IMR-90 (cell line): ENCODE data around the gene KIF1A. TPM values are rescaled to one million over a fixed set of nuclear protein-coding genes. Genes with fewer than 3 reads are reported as not detected.

Source experiments
- ATAC-seq: fragments of 200-7000 bp; cut with Tn5 transposase; 2 replicates; pipeline ENCODE4 v1.9.1; 2020; ENCODE audit warnings: low read depth, mild to moderate bottlenecking, moderate library complexity
- BruUV-seq: library from RNA; stranded (reverse); fragments of 400-500 nt; replicated peaks from 2 replicates; lab custom pipeline; 2021; lab: Mats Ljungman, UMichigan
- CTCF ChIA-PET: fragments of 300-600 bp; formaldehyde crosslinking; extraction: SDS; loops from one replicate; lab custom pipeline; 2021; ENCODE audit warnings: antibody characterized with exemption; lab: Yijun Ruan, JAX
- POLR2A ChIA-PET: fragments of 300-600 bp; sonication (Branson Sonifier 250); formaldehyde crosslinking; loops from one replicate; lab custom pipeline; 2022; ENCODE audit warnings: antibody characterized with exemption; ENCODE audit not compliant: unreplicated experiment; lab: Charles Lee
- DNase-seq: peaks from one replicate; pipeline ENCODE4 v3.0.0; 2013
- H2AFZ ChIP-seq: replicated peaks from 2 replicates; pipeline ENCODE3; 2013; ENCODE audit warnings: low read length, mild to moderate bottlenecking; ENCODE audit not compliant: poor library complexity
- H2AK5ac ChIP-seq: 2 replicates; pipeline ENCODE4 v1.6.1; 2013; ENCODE audit warnings: low read depth, low read length, inconsistent platforms
- H2AK9ac ChIP-seq: replicated peaks from 2 replicates; pipeline ENCODE3; 2013; ENCODE audit warnings: mild to moderate bottlenecking, low read depth, low read length, moderate library complexity; ENCODE audit not compliant: poor library complexity
- H2BK120ac ChIP-seq: 2 replicates; pipeline ENCODE4 v1.6.1; 2013; ENCODE audit warnings: low read depth, low read length, inconsistent platforms
- H2BK15ac ChIP-seq: 3 replicates; pipeline ENCODE4 v1.6.1; 2013; ENCODE audit warnings: low read depth, low read length, inconsistent platforms
- H2BK20ac ChIP-seq: 2 replicates; pipeline ENCODE4 v1.6.1; 2013; ENCODE audit warnings: low read depth, mild to moderate bottlenecking, inconsistent platforms, low read length, moderate library complexity
- H2BK5ac ChIP-seq: 2 replicates; pipeline ENCODE4 v1.6.1; 2013; ENCODE audit warnings: mild to moderate bottlenecking, low read depth, low read length, inconsistent platforms; ENCODE audit not compliant: poor library complexity, severe bottlenecking
- H3K14ac ChIP-seq: replicated peaks from 2 replicates; pipeline ENCODE4 v1.6.1; 2013; ENCODE audit warnings: low read depth, low read length, inconsistent platforms
- H3K18ac ChIP-seq: 2 replicates; pipeline ENCODE4 v1.6.1; 2013; ENCODE audit warnings: low read depth, low read length, control low read depth
- H3K23ac ChIP-seq: 2 replicates; pipeline ENCODE4 v1.6.1; 2013; ENCODE audit warnings: low read depth, low read length, inconsistent platforms
- H3K27ac ChIP-seq: 2 replicates; pipeline ENCODE4 v1.5.1; 2013; ENCODE audit warnings: mild to moderate bottlenecking, control low read depth, low read length; ENCODE audit not compliant: insufficient read depth
- H3K27me3 ChIP-seq: 2 replicates; pipeline ENCODE4 v1.6.1; 2013; ENCODE audit warnings: low read length; ENCODE audit not compliant: control insufficient read depth, insufficient read depth
- H3K36me3 ChIP-seq: 2 replicates; pipeline ENCODE4 v1.6.1; 2013; ENCODE audit warnings: low read length, mixed read lengths; ENCODE audit not compliant: control insufficient read depth, insufficient read depth
- H3K4ac ChIP-seq: 2 replicates; pipeline ENCODE4 v1.6.1; 2013; ENCODE audit warnings: low read depth, low read length, inconsistent platforms
- H3K4me1 ChIP-seq: 2 replicates; pipeline ENCODE4 v1.6.1; 2013; ENCODE audit warnings: low read length, mixed read lengths; ENCODE audit not compliant: control insufficient read depth, insufficient read depth
- H3K4me2 ChIP-seq: 2 replicates; pipeline ENCODE4 v1.6.1; 2013; ENCODE audit warnings: low read depth, mild to moderate bottlenecking, control low read depth, low read length, moderate library complexity
- H3K4me3 ChIP-seq: 2 replicates; pipeline ENCODE4 v1.5.1; 2013; ENCODE audit warnings: low read depth, mild to moderate bottlenecking, control low read depth, low read length, moderate library complexity; ENCODE audit not compliant: insufficient read depth
- H3K56ac ChIP-seq: 2 replicates; pipeline ENCODE4 v1.6.1; 2013; ENCODE audit warnings: low read length, inconsistent platforms; ENCODE audit not compliant: insufficient read depth; ENCODE audit errors: extremely low read depth
- H3K79me1 ChIP-seq, 2 experiments: 2 replicates each; pipeline ENCODE4 v1.6.1; 2013; ENCODE audit warnings: low read length in 2 of 2, inconsistent platforms in 1 of 2, low read depth in 1 of 2
- H3K9ac ChIP-seq: 2 replicates; pipeline ENCODE4 v1.6.1; 2013; ENCODE audit warnings: low read depth, low read length, control low read depth
- H3K9me1 ChIP-seq: 2 replicates; pipeline ENCODE4 v1.6.1; 2013; ENCODE audit warnings: low read length, inconsistent platforms; ENCODE audit not compliant: insufficient read depth
- H3K9me3 ChIP-seq: 2 replicates; pipeline ENCODE4 v1.6.1; 2013; ENCODE audit warnings: low read length; ENCODE audit not compliant: control insufficient read depth, insufficient read depth
- H4K20me1 ChIP-seq: 2 replicates; pipeline ENCODE4 v1.6.1; 2013; ENCODE audit warnings: low read length, inconsistent platforms; ENCODE audit not compliant: insufficient read depth
- H4K5ac ChIP-seq: 2 replicates; pipeline ENCODE4 v1.6.1; 2013; ENCODE audit warnings: mild to moderate bottlenecking, low read depth, low read length, control low read depth
- H4K8ac ChIP-seq, 2 experiments: 2 replicates each; pipeline ENCODE4 v1.6.1; 2013; ENCODE audit warnings: low read depth in 2 of 2, low read length in 2 of 2, control low read depth in 1 of 2, inconsistent platforms in 1 of 2
- H4K91ac ChIP-seq: 2 replicates; pipeline ENCODE4 v1.6.1; 2013; ENCODE audit warnings: low read depth, low read length, inconsistent platforms; ENCODE audit not compliant: insufficient read depth
- BHLHE40 ChIP-seq: fragments of 150-350 bp; IDR thresholded peaks from 2 replicates; pipeline ENCODE4 v1.6.1; 2016; ENCODE audit warnings: mild to moderate bottlenecking, low read depth, low read length
- CEBPB ChIP-seq: IDR thresholded peaks from 2 replicates; pipeline ENCODE4 v1.6.1; 2012; ENCODE audit warnings: low read depth, low read length, improper control_type of control experiment
- CHD1 ChIP-seq: IDR thresholded peaks from 2 replicates; pipeline ENCODE4 v1.6.1; 2012; ENCODE audit warnings: low read depth, low read length, improper control_type of control experiment
- FOS ChIP-seq: fragments of 150-350 bp; IDR thresholded peaks from 2 replicates; pipeline ENCODE4 v1.6.1; 2016; ENCODE audit warnings: low read depth, low read length
- MAFK ChIP-seq: IDR thresholded peaks from 2 replicates; pipeline ENCODE4 v1.6.1; 2012; ENCODE audit warnings: low read depth, low read length, improper control_type of control experiment
- MAZ ChIP-seq: IDR thresholded peaks from 2 replicates; pipeline ENCODE4 v1.6.1; 2012; ENCODE audit warnings: low read depth, mild to moderate bottlenecking, low read length, improper control_type of control experiment, moderate library complexity, borderline replicate concordance
- MXI1 ChIP-seq: IDR thresholded peaks from 2 replicates; pipeline ENCODE4 v1.6.1; 2012; ENCODE audit warnings: low read depth, mild to moderate bottlenecking, low read length, moderate library complexity, borderline replicate concordance
- NFE2L2 ChIP-seq: fragments of 150-350 bp; IDR thresholded peaks from 2 replicates; pipeline ENCODE4 v1.6.1; 2016; ENCODE audit warnings: low read depth, mild to moderate bottlenecking, low read length
- RAD21 ChIP-seq: IDR thresholded peaks from 2 replicates; pipeline ENCODE4 v1.6.1; 2012; ENCODE audit warnings: low read length, improper control_type of control experiment
- RCOR1 ChIP-seq: IDR thresholded peaks from 2 replicates; pipeline ENCODE4 v1.6.1; 2012; ENCODE audit warnings: mild to moderate bottlenecking, low read length, improper control_type of control experiment; ENCODE audit not compliant: insufficient replicate concordance
- RFX5 ChIP-seq: IDR thresholded peaks from 2 replicates; pipeline ENCODE4 v1.8.0; 2012; ENCODE audit warnings: low read depth, mild to moderate bottlenecking, low read length, moderate library complexity
- SMC3 ChIP-seq: fragments of 150-350 bp; IDR thresholded peaks from 2 replicates; pipeline ENCODE4 v1.6.1; 2016; ENCODE audit warnings: low read depth, mild to moderate bottlenecking, antibody characterized with exemption, low read length, moderate library complexity
- WGBS, 2 experiments: methylation state at CpG; one replicate each; pipeline versions ENCODE4 v1.1.5 to v1.1.7; 2013; ENCODE audit warnings: missing lambda C conversion rate in 2 of 2; ENCODE audit not compliant: insufficient read length in 1 of 2; ENCODE audit errors: extremely low coverage in 2 of 2; 5-methylcytosine and 5-hydroxymethylcytosine counted together
- dilution Hi-C: fragments of 300-500 bp; cut with HindIII; formaldehyde crosslinking; loops from one replicate; pipeline ENCODE4 v1.14.3; 2018; ENCODE audit warnings: low sequenced_read_pairs; ENCODE audit not compliant: unreplicated experiment
- in situ Hi-C: fragments of 300-500 bp; cut with MboI; formaldehyde crosslinking; loops from 3 replicates; pipeline ENCODE4 v1.14.3; 2019; ENCODE audit warnings: low sequenced_read_pairs, inconsistent platforms, mixed read lengths
- intact Hi-C: fragments of 100-400 bp; cut with micrococcal nuclease; formaldehyde crosslinking; loops from 2 replicates; pipeline ENCODE4 v1.10.0; 2022
- polyA plus RNA-seq, 3 experiments: library from polyadenylated mRNA; depleted of rRNA; stranded (reverse); fragments of >200 nt; gene quantifications; 2 replicates each; pipeline ENCODE4 v1.2.3, GENCODE V29; 2012; ENCODE audit warnings: low replicate concordance in 1 of 3
- total RNA-seq: library from RNA; depleted of rRNA; stranded (reverse); fragments of >200 nt; gene quantifications from 2 replicates; pipeline ENCODE4 v1.2.3, GENCODE V29; 2012
- TF ChIP-seq, protein P1 (sequence below): fragments of 150-350 bp; IDR thresholded peaks from 2 replicates; pipeline ENCODE4 v1.6.1; 2016; ENCODE audit warnings: low read depth, mild to moderate bottlenecking, low read length, moderate library complexity, borderline replicate concordance
- TF ChIP-seq, protein P2 (sequence below): fragments of 150-350 bp; IDR thresholded peaks from 2 replicates; pipeline ENCODE4 v1.6.1; 2017; ENCODE audit warnings: mild to moderate bottlenecking, antibody characterized with exemption, low read length, low read depth

The KIF1A gene
- total and polyA plus RNA-seq, 2 of the 4 experiments (the other 2 are of a cell fraction): under 0.01 TPM; not detected in 1

DNA sequence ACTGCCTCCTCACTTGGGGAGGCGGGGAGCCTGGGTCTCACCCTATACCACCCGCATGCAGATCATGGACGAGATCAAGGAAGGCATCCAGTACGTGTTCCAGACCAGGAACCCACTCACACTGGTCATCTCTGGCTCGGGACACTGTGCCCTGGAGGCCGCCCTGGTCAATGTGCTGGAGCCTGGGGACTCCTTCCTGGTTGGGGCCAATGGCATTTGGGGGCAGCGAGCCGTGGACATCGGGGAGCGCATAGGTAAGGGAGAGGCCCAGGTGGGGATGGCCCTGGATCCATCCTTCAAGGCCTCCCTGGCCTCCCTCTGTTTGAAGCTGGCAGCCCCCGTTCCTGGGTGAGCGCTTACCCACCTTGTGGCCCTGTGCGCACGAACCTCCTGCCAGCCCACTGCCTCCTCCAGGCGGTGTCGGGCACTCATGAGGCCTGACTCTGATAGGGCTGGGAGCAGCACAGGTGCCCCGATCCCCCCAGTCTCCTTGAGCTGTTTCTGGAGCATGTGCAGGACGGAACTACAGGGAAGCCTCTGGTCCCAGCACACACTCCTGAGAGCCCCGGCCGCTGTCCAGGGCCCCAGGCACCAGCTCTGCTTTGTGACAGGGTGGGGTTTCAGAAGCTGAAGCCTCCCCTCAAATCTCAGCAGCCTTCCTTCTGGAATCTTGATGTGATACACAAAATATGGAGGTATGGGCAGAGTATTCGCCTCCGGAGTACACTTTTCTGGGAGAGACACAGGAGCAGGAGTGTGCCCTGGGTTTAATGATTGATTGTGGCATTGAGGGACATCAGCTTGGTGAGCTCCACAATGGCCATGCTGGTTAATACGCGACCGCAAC lies 49.3 kb upstream of the KIF1A start:
- no peak for ATAC-seq
- Histone ChIP-seq H2AFZ (no peak overlapping the region), H4K5ac (no peak overlapping the region), H2BK120ac (no peak overlapping the region), H3K4ac (no peak overlapping the region), H3K4me2 (no peak overlapping the region), H2AK5ac (no peak overlapping the region), H3K36me3 (no peaks in the 10 kb centered on the region), H3K56ac (no peak overlapping the region), H3K4me1 (no peaks in the 10 kb centered on the region; the same call in 1 of the 2 replicates), H3K9me3 (no peaks in the 10 kb centered on the region), H3K9me1 (no peaks in the 10 kb centered on the region), H3K27me3 (peaks cover 49% of the 10 kb centered on the region), H3K23ac (no peak overlapping the region), H3K9ac (no peak overlapping the region), H4K20me1 (no peaks in the 10 kb centered on the region), H3K14ac (no peak overlapping the region), H3K18ac (no peak overlapping the region), H2BK15ac (no peak overlapping the region), H2BK5ac (no peak overlapping the region), H2BK20ac (no peak overlapping the region), H3K27ac (no peak overlapping the region), H3K79me1 (no peaks in the 10 kb centered on the region), H4K91ac (no peak overlapping the region), H2AK9ac (no peak overlapping the region), H3K4me3 (no peak overlapping the region), H4K8ac (no peak overlapping the region)
- CTCF ChIA-PET: interaction anchor here (0.8 kb wide), 1 partner anchor 209 kb away, joined by 3 read pairs; no protein-coding TSS in a partner anchor
- POLR2A ChIA-PET: no interaction called here
- in situ Hi-C loops: loop anchor here (25.0 kb wide), 1 partner anchor 793 kb away; no protein-coding TSS in a partner anchor
- intact Hi-C loops: no loop called here
- DNase-seq: no peak
- 84% methylated on average over 10 of the region's 25 CpGs; no CpG with 5 or more reads in 1 of the 2 experiments for WGBS, 2 experiments
- dilution Hi-C loops: no loop called here
- no TSS peak for BruUV-seq
- TF ChIP-seq FOS: no peak
- TF ChIP-seq BHLHE40: no peak
- no peak for TF ChIP-seq CHD1
- no peak for TF ChIP-seq RCOR1
- TF ChIP-seq NFE2L2: no peak
- TF ChIP-seq CEBPB: no peak
- TF ChIP-seq, protein P1, sequence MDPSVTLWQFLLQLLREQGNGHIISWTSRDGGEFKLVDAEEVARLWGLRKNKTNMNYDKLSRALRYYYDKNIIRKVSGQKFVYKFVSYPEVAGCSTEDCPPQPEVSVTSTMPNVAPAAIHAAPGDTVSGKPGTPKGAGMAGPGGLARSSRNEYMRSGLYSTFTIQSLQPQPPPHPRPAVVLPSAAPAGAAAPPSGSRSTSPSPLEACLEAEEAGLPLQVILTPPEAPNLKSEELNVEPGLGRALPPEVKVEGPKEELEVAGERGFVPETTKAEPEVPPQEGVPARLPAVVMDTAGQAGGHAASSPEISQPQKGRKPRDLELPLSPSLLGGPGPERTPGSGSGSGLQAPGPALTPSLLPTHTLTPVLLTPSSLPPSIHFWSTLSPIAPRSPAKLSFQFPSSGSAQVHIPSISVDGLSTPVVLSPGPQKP: no peak
- no peak for TF ChIP-seq MAFK
- no peak for TF ChIP-seq RAD21
- no peak for TF ChIP-seq MAZ
- no peak for TF ChIP-seq SMC3
- TF ChIP-seq, protein P2, sequence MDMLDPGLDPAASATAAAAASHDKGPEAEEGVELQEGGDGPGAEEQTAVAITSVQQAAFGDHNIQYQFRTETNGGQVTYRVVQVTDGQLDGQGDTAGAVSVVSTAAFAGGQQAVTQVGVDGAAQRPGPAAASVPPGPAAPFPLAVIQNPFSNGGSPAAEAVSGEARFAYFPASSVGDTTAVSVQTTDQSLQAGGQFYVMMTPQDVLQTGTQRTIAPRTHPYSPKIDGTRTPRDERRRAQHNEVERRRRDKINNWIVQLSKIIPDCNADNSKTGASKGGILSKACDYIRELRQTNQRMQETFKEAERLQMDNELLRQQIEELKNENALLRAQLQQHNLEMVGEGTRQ: no peak
- TF ChIP-seq MXI1: no peak
- TF ChIP-seq RFX5: no peak
